Measurements from ENCODE around the gene ANKMY1.

- TF ChIP-seq CTCF (IDR thresholded peaks at IDR 0.05) (no peak), POLR2AphosphoS5 (IDR thresholded peaks at IDR 0.05; ENCODE audit: insufficient read depth in 1 of 2, low read depth in 1 of 2) (no peak), POLR2A (IDR thresholded peaks at IDR 0.05) (no peak)
Measured at GRCh38 chr2:240554767-240555493, 2.9 kb downstream of the ANKMY1 start.

All from vagina (tissue), 2 donors.